AG09309 (cell line): ENCODE data around the gene RGS5.
"Not testable (repeated sequence)": the region's sequence is repeated elsewhere in the genome, so short reads cannot be mapped to it uniquely, and the experiment has no call there.

Experiments
- DNase-seq: peaks from one replicate; pipeline ENCODE4 v3.0.0-alpha.2; 2010; ENCODE audit warnings: low read depth
- H3K4me3 ChIP-seq: 2 replicates; pipeline ENCODE4 v1.5.1; 2011; ENCODE audit warnings: mild to moderate bottlenecking, low read depth, low read length, moderate library complexity; ENCODE audit not compliant: control insufficient read depth
- TF ChIP-seq, protein P1 (sequence below): IDR thresholded peaks from 2 replicates; pipeline ENCODE4 v1.5.1; 2011; ENCODE audit warnings: mild to moderate bottlenecking, low read depth, low read length, inconsistent platforms; ENCODE audit not compliant: insufficient read depth, control insufficient read depth; ENCODE audit errors: missing control alignments

Gene RGS5

DNA sequence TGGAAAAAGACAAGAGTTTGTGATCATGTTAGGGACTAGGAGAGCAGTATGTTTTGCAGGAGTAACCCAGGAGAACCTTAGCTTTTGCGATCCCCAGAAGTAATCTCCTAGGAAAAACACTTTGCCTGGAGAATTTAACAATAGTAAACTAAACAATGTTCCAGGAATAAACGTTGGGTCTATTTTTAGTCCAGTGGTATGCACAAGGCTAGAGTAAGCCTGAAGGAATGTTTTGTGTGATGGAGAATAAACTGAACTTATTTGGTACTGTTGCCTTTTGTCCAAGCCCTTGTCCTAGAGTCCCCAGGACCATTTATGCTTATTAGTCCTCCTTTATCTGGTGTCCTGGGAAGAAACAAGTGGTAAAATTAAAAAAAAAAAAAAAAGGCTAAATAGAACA lies 28.7 kb upstream of the RGS5 start:
- TF ChIP-seq, protein P1, sequence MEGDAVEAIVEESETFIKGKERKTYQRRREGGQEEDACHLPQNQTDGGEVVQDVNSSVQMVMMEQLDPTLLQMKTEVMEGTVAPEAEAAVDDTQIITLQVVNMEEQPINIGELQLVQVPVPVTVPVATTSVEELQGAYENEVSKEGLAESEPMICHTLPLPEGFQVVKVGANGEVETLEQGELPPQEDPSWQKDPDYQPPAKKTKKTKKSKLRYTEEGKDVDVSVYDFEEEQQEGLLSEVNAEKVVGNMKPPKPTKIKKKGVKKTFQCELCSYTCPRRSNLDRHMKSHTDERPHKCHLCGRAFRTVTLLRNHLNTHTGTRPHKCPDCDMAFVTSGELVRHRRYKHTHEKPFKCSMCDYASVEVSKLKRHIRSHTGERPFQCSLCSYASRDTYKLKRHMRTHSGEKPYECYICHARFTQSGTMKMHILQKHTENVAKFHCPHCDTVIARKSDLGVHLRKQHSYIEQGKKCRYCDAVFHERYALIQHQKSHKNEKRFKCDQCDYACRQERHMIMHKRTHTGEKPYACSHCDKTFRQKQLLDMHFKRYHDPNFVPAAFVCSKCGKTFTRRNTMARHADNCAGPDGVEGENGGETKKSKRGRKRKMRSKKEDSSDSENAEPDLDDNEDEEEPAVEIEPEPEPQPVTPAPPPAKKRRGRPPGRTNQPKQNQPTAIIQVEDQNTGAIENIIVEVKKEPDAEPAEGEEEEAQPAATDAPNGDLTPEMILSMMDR: no peak
- DNase-seq: peak; percentile 31
- no peak overlapping the region for H3K4me3 ChIP-seq

DNA sequence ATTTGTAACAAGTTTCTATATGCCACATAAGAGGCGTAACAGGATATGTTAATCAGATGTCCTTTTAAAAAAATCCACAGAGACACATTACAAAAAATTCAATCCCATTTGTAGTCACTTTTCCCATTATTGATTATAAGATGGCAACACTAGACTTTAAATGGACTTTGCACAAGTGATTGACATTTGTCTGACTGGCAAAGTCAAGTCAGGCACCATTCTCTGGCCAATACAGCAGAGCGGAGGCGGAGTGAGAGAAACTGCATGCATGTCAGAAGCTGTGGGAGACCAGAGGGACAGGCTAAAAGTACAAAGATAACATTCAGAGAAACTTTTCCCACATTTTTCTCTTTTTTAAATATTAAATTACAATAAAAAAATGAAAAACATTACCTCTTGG lies 28.1 kb upstream of the RGS5 start:
- no peak overlapping the region for H3K4me3 ChIP-seq
- TF ChIP-seq, protein P1: no peak
- no peak for DNase-seq

DNA sequence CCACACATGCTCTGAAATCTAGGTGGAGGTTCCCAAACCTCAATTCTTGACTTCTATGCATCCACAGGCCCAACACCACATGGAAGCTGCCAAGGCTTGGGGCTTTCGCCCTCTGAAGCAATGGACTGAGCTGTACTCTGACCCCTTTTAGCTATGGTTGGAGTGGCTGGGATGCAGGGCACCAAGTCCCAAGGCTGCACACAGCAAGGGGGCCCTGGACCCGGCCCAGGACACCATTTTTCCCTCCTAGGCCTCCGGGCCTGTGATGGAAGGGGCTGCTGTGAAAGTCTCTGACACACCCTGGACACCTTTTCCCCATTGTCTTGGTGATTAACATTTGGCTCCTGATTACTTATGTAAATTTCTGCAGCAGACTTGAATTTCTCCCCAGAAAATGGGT lies 25.6 kb upstream of the RGS5 start:
- not testable (repeated sequence) for H3K4me3 ChIP-seq, DNase-seq

DNA sequence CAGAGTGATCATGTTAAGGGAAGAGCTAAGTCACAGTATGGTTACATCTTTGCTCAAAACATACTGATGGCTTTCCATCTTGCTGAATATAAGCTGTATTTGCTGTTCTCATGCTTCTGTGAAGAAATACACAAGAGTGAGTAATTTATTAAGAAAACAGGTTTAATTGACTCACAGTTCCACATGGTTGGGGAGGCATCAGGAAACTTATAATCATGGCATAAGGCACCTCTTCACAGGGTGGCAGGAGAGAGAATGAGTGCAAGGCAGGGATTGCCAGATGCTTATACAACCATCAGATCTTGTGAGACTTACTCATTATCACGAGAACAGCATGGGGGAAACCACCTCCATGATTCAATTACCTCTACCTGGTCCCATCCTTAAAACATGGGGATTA lies 24.4 kb upstream of the RGS5 start:
- no peak for DNase-seq
- no peak overlapping the region for H3K4me3 ChIP-seq
- TF ChIP-seq, protein P1: no peak

DNA sequence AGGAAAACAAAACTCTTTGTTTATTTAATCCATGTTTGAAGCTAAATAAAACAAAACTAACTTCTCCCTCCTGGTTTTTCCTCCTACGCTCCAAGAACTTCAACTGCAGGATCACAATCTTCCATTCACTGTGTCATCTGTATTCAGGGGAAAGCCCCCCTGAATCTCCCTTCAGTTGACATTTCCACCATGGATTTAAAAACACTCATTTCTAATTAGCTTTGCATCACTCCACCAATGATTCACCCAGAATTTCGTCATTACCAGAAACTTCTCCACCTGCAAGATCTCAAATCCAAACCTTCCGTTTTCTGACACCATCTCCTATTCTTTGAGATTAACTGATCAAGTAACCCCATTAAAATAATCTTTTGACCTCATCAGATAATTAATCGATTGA lies 10.9 kb upstream of the RGS5 start:
- no peak overlapping the region for H3K4me3 ChIP-seq
- TF ChIP-seq, protein P1: no peak
- no peak for DNase-seq

DNA sequence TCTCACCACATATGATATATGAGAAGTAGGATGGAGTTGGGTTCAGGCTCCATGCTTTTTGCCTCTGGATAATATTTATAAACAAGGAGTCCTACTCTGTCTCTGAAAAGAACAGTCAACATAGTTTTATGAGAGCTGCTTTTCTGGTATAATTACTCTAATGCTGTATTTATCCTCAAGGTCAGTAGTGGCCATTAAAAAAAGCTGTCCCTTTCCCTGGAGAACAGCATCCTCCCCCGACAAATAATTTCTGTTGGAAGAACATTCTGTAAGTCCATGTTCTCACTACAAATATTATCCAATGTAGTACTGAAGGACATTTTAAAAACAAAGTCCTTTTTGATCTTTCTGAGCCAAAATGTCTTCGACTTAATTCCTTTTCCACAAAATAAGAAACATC lies 9.0 kb upstream of the RGS5 start:
- TF ChIP-seq, protein P1: no peak
- H3K4me3 ChIP-seq: no peak overlapping the region
- DNase-seq: no peak

DNA sequence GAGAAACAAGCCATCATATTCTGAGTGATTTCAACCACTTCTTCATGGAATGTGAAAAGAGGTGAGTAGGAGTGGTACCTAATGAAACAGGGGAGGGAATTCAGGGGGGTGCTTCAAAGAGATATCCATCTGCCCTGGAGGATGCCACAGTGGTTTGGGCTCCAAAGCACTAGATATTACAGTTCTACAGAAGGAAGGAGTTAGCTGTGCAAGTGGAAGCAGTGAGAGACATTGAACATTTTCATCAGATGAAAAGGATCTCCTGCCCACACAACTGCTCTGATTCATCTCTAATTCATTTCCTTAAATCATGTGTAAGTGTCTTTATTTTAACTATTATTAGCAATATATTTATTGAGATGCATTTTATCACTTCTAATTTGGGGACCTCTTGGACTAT lies 2.8 kb upstream of the RGS5 start:
- no peak overlapping the region for H3K4me3 ChIP-seq
- TF ChIP-seq, protein P1: no peak
- DNase-seq: no peak

DNA sequence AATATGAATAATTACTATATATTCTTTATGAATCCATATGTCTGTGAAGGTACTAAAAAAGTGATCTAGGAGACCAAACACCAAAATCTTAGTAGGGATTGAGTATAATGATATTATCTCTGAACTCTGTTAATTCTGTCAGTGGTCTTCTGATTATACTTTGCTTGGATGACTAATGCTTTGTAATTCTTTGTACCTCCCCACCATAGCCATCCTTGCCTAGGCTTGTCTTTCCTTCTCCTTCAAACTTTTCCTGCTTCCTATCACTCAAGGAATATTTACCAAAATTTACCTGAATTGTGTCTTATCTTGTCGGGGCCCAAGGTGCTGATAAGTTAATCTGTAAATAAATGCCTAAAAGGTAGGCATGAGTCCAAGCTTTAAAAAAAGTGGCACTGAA lies 845 bp upstream of the RGS5 start:
- DNase-seq: no peak
- H3K4me3 ChIP-seq: no peak overlapping the region
- TF ChIP-seq, protein P1: no peak
